ENCODE data around the gene SLFN14.

The SLFN14 gene

DNA sequence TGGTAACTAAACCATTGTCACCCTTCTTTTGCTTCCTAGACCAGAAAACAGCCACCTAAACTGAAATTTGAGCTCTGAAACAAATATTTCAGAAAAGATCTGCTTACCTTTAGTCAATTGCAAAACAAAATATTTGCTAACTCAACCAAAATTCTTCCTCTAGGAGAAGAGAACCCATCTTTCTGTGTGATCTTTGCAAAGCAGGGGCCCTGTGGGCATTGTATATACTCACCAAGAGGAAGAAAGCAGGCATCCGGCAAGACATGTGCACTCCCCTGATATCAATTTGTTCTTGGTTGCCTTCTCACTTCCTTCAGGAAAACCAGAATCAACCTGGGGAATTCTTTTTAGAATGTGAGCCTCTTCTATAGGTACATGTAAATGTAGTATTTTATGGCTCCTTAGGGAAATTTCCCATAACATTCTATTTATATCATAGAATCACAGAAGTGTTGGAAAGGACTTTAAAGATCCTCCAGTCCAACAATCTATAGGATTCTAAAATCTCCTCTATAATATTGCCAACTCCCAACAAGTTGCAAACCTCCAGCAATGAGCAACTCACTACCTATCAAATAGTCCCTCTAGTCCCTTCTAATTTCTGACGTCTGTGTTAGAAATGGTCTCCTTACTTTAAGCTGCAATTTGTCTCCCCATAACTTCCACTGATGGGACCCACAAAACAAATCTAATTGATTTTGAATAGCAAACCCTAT is 966 bp downstream of the SLFN14 start:
- TF ChIP-seq, protein P1, sequence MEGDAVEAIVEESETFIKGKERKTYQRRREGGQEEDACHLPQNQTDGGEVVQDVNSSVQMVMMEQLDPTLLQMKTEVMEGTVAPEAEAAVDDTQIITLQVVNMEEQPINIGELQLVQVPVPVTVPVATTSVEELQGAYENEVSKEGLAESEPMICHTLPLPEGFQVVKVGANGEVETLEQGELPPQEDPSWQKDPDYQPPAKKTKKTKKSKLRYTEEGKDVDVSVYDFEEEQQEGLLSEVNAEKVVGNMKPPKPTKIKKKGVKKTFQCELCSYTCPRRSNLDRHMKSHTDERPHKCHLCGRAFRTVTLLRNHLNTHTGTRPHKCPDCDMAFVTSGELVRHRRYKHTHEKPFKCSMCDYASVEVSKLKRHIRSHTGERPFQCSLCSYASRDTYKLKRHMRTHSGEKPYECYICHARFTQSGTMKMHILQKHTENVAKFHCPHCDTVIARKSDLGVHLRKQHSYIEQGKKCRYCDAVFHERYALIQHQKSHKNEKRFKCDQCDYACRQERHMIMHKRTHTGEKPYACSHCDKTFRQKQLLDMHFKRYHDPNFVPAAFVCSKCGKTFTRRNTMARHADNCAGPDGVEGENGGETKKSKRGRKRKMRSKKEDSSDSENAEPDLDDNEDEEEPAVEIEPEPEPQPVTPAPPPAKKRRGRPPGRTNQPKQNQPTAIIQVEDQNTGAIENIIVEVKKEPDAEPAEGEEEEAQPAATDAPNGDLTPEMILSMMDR (IDR thresholded peaks at IDR 0.05; ENCODE audit: extremely low read depth, missing control alignments): no peak
- DNase-seq (ENCODE audit: low spot score): no peak

DNA sequence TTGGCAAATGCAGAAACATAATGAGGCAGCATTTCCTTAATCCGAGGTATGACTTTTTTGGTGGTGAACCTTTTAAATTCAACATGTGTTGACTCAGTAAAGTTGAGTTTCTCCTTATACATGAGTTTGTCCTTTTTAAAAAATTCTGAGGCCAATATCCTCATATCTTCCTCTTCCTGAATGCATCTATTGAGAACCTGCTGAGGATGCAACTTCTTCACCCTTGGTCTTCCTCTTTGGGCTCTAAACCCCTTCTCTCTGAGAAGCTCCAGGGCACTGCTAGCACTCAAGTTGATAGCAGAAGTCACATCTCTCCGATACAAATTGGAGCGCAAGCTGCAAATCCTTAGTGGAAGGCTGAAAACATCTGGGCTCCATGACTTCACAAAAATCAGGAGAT is 3.3 kb downstream of the SLFN14 start:
- no peak for DNase-seq (ENCODE audit: low spot score)
- TF ChIP-seq, protein P1 (IDR thresholded peaks at IDR 0.05; ENCODE audit: extremely low read depth, missing control alignments): no peak

DNA sequence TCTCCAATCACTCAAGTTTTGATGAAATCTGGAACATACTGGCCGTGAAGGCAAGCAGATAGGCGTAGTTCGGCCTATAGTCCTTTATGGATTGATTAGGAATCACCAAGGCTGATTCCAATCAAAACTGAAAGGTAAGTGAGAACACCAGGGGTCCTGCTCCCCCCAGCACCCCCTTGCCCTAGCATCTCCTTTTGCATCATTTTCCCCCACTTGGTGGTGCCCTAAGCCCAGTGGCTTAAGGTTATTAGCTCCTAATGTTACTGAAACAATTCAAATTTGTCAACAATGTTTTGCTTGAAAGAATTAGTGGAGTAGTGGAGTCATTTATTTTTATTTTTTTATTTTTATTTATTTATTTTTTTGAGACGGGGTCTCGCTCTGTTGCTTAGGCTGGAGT is 4.9 kb downstream of the SLFN14 start:
- TF ChIP-seq, protein P1 (IDR thresholded peaks at IDR 0.05; ENCODE audit: extremely low read depth, missing control alignments): no peak

DNA sequence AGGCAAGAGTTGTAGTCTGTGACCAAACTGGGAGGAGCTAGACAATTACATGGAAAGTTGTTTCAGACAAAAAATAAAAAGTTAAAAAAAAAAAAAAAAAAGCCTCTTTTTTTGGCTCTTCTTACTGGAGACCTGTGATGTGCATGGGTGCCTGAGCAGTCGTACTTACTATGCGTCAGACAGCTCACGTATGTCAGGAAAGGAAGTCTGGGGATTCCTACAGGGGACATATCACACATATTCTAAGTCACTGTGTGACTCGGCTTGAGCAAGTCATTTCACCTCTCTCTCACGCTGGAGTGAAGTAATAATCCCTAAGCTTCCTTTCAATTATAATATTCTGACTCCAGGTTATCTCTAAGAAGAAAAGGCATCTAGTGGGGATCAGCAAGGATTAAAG is 6.0 kb downstream of the SLFN14 start:
- DNase-seq (ENCODE audit: low spot score): peak; percentile 14
- TF ChIP-seq, protein P1 (IDR thresholded peaks at IDR 0.05; ENCODE audit: extremely low read depth, missing control alignments): no peak

More for the DNA sequence above, 4.9 kb downstream of the SLFN14 start:
- peak; percentile 15 for DNase-seq (ENCODE audit: low spot score)

DNA sequence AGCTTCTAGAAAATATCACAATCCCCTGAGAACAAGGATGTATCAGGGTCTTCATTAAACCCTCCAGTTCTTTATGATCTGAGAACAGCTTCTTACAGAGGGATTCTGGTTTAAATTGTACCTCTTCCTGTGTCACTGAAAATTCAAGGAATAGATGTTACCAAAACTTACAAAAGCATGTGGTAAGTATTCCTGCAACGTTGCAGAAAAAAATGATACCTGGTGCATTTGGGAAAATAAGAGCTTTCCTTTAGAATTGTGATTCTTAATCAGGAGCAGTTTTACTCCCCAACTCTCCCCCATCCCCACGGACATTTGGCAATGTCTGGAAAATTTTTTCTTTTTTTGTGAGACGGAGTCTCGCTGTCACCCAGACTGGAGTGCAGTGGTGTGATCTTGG is 7.3 kb downstream of the SLFN14 start:
- no peak for DNase-seq (ENCODE audit: low spot score)
- TF ChIP-seq, protein P1 (IDR thresholded peaks at IDR 0.05; ENCODE audit: extremely low read depth, missing control alignments): no peak

DNA sequence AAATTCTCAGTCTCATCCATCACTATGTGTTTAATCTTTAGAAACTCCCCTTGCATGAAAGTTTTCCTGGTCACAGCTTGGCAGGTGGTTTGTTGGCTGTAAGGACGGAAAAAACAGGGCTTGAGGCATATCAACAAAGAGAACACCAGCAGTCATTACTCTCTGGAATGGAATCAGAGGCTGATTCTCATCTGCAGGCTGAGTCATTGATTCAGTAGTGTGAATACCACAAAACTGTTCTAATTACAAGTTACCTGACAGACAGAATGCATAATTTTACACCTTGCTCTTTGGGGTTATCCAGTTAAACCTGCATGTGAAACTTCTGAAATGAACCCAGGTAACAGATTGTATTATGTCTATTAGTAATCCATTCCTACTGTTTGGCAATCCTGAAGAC is 11.6 kb downstream of the SLFN14 start:
- DNase-seq (ENCODE audit: low spot score): no peak
- TF ChIP-seq, protein P1 (IDR thresholded peaks at IDR 0.05; ENCODE audit: extremely low read depth, missing control alignments): no peak

DNA sequence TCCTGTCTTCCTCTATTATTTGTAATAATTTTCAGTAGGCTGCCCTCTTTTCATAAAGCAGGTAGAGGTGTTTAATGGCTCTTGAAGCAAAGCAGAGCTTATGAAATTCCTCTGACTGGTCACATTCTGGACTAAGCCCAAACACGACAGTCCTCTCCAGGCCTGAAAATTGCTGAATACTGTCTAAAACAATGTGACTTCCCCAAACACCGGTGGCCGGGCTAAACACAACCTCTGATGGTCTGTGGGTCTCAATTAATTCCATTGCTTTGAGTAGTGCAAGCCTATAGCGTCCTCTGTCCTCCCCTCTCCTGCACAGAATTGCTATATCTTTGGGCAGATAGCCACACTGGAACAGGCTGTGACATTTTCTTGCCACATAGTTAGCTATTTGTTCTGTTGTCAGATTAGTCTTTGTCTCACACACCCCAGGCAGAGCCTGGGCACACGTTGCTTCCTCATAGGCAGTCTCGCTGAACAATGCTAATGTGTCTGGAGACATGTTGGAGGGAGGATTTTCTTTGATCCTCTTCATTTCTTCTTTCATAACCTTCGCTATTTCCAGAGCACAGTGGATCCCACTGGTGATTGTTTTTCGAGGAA is 12.3 kb downstream of the SLFN14 start:
- TF ChIP-seq, protein P1 (IDR thresholded peaks at IDR 0.05; ENCODE audit: extremely low read depth, missing control alignments): no peak
- DNase-seq (ENCODE audit: low spot score): no peak
